PFSK-1 (cell line): Measurements from ENCODE around the gene SARDH.

Source experiments
- FOXP2 ChIP-seq: optimal IDR thresholded peaks from 2 replicates; pipeline ENCODE3; 2011; ENCODE audit warnings: borderline replicate concordance, control low read depth, inconsistent platforms; ENCODE audit not compliant: insufficient read depth; ENCODE audit errors: extremely low read length, extremely low read depth
- POLR2AphosphoS5 ChIP-seq: IDR thresholded peaks from 2 replicates; pipeline ENCODE4 v1.6.1; 2012; ENCODE audit warnings: low read depth, mild to moderate bottlenecking, control low read depth, low read length, moderate library complexity
- TAF1 ChIP-seq: IDR thresholded peaks from 2 replicates; pipeline ENCODE4 v1.6.1; 2012; ENCODE audit warnings: low read length, control low read depth, borderline replicate concordance; ENCODE audit not compliant: insufficient read depth

DNA sequence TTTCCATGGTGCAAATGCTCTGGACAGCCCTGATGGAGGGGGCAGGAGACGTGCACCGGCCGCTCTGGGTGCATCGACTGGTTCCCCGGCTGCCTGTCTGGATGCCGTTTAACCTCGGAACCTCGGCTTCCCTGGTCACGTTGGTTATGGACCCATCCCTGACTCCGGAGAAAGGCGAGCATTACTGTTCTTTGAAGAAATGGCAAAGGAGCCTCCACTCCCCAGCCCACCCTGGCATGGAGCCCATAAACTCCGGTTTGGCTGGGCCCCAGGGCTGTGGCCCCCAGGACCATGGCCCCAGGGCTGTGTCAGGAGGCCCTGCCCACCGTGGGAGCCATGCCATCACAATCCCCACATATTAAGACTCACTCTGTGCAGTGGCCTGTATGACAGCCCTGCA lies 73.1 kb downstream of the SARDH start:
- TF ChIP-seq POLR2AphosphoS5 (no peak), TAF1 (no peak), FOXP2 (no peak)
